Colonic mucosa (tissue), 4 donors: Measurements from ENCODE around the gene STAMBPL1. TPM values are rescaled to one million over a fixed set of nuclear protein-coding genes. Genes with fewer than 3 reads are reported as not detected.
A peak's percentile ranks its signal among the peaks of the same experiment; 100 is the strongest.
"Not testable (repeated sequence)": the region's sequence is repeated elsewhere in the genome, so short reads cannot be mapped to it uniquely, and the experiment has no call there.

Experiments
- DNase-seq: peaks from one replicate; pipeline ENCODE4 v3.0.0-alpha.2; 2020
- H3K27ac ChIP-seq: fragments of 200-600 bp; one replicate; pipeline ENCODE4 v1.8.0; 2021
- H3K27me3 ChIP-seq: fragments of 200-600 bp; one replicate; pipeline ENCODE4 v1.8.0; 2021
- H3K36me3 ChIP-seq: fragments of 200-600 bp; one replicate; pipeline ENCODE4 v1.8.0; 2021
- H3K4me1 ChIP-seq: fragments of 200-600 bp; one replicate; pipeline ENCODE4 v1.8.0; 2021; ENCODE audit warnings: mild to moderate bottlenecking
- H3K4me3 ChIP-seq: fragments of 200-600 bp; one replicate; pipeline ENCODE4 v1.8.0; 2021
- H3K9ac ChIP-seq, 2 donors: one replicate each; pipeline ENCODE4 v1.7.0; 2013; ENCODE audit warnings: control low read depth in 2 of 2, low read depth in 2 of 2, low read length in 2 of 2
- H3K9me3 ChIP-seq: fragments of 200-600 bp; one replicate; pipeline ENCODE4 v1.8.0; 2021
- CTCF ChIP-seq: fragments of 200-600 bp; IDR thresholded peaks from one replicate; pipeline ENCODE4 v1.8.0; 2022; ENCODE audit warnings: antibody characterized with exemption, mild to moderate bottlenecking
- intact Hi-C: fragments of 100-400 bp; cut with DNase I; formaldehyde crosslinking; loops from one replicate; pipeline ENCODE4 v1.14.1; 2022
- total RNA-seq, 2 donors: library from RNA; stranded (reverse); fragmentation: NEBNext Ultra II Directional in 1 of 2; extraction: Animal tissue kit (Norgen Biotek cat#: 25700) in 1 of 2; gene quantifications; one replicate each; pipeline ENCODE4 v1.2.1, GENCODE V29; 2021
- donor health status: healthy.
- donor health status: DM: no; HTN: no; CAD: no.
- donor health status: DM: no; HTN: no; CAD: no.

STAMBPL1 gene
- total RNA-seq, 2 donors from 2014 or later: 16.3 to 20.4 TPM

- DNase-seq: peak; percentile 83
- no peaks in the 10 kb centered on the region for H3K36me3 ChIP-seq
- peak overlapping the region; percentile 97 for H3K27ac ChIP-seq
- no peaks in the 10 kb centered on the region for H3K4me1 ChIP-seq
- no peak for TF ChIP-seq CTCF
- no peaks in the 10 kb centered on the region for H3K9me3 ChIP-seq
- H3K4me3 ChIP-seq: peak overlapping the region; percentile 70
- H3K9ac ChIP-seq: peak overlapping the region; percentile 91 to 95
- H3K27me3 ChIP-seq: no peaks in the 10 kb centered on the region
- intact Hi-C loops: loop anchor here (5.0 kb wide), 1 partner anchor 52 kb away; no protein-coding TSS in a partner anchor
Observed at GRCh38 chr10:88880282-88881076, 434 bp downstream of the STAMBPL1 start.

GRCh38 chr10:88881320-88881719 lies 1.3 kb downstream of the STAMBPL1 start:
- DNase-seq: no peak
- H3K9me3 ChIP-seq: no peaks in the 10 kb centered on the region
- no peaks in the 10 kb centered on the region for H3K27me3 ChIP-seq
- peak overlapping the region; percentile 91 to 95 for H3K9ac ChIP-seq
- no peaks in the 10 kb centered on the region for H3K36me3 ChIP-seq
- peak overlapping the region; percentile 97 for H3K27ac ChIP-seq
- TF ChIP-seq CTCF: no peak
- intact Hi-C loops: loop anchor here (5.0 kb wide), 1 partner anchor 51 kb away; no protein-coding TSS in a partner anchor
- H3K4me1 ChIP-seq: no peaks in the 10 kb centered on the region
- peak overlapping the region; percentile 70 for H3K4me3 ChIP-seq

- peak overlapping the region; percentile 70 for H3K4me3 ChIP-seq
- H3K27me3 ChIP-seq: no peaks in the 10 kb centered on the region
- no peaks in the 10 kb centered on the region for H3K36me3 ChIP-seq
- no peak for TF ChIP-seq CTCF
- H3K9me3 ChIP-seq: no peaks in the 10 kb centered on the region
- H3K4me1 ChIP-seq: no peaks in the 10 kb centered on the region
- DNase-seq: no peak
- peak overlapping the region in 1 of 2 donors; percentile 95 for H3K9ac ChIP-seq
- intact Hi-C loops: loop anchor here (5.0 kb wide), 1 partner anchor 50 kb away; no protein-coding TSS in a partner anchor
- H3K27ac ChIP-seq: peak overlapping the region; percentile 97
Observed at GRCh38 chr10:88881922-88882645, 2.0 kb downstream of the STAMBPL1 start.

- H3K9me3 ChIP-seq, H3K36me3 ChIP-seq, H3K27me3 ChIP-seq, DNase-seq, H3K4me1 ChIP-seq, H3K4me3 ChIP-seq: not testable (repeated sequence)
- H3K9ac ChIP-seq: peak overlapping the region in 1 of 2 donors; percentile 95
- intact Hi-C loops: loop anchor here (5.0 kb wide), 1 partner anchor 49 kb away; no protein-coding TSS in a partner anchor
- peak overlapping the region; percentile 97 for H3K27ac ChIP-seq
Observed at GRCh38 chr10:88882646-88883447, 2.8 kb downstream of the STAMBPL1 start.

GRCh38 chr10:88883448-88883809 lies 3.4 kb downstream of the STAMBPL1 start:
- DNase-seq: no peak
- intact Hi-C loops: loop anchor here (5.0 kb wide), 1 partner anchor 49 kb away; no protein-coding TSS in a partner anchor
- Histone ChIP-seq H3K9ac (no peak overlapping the region), H3K9me3 (no peaks in the 10 kb centered on the region), H3K27me3 (no peaks in the 10 kb centered on the region), H3K36me3 (no peaks in the 10 kb centered on the region), H3K27ac (peak overlapping the region; percentile 97), H3K4me3 (no peak overlapping the region), H3K4me1 (no peaks in the 10 kb centered on the region)
- TF ChIP-seq CTCF: no peak
